ENCODE results near the gene OTOP3.

Gene OTOP3

DNA sequence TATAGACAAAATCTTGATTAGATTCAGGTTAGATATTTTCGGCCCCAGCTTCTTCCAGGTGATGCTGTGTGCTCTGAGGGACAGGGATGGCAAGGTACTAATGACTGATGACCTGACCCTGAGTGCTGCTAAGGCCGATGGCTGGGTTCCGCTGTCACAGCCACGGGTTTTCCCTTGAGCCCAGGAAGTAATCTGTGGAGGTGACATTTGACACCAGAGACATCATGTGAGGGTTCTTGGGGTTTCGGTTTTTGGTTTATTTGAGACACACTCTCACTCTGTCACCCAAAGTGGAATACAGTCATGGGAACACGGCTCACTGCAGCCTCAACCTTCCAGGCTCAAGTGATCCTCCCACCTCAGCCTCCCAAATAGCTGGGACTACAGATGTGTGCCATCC lies 9.8 kb downstream of the OTOP3 start (continued):
- TF ChIP-seq PPARA (CRISPR knock-in tag; IDR thresholded peaks at IDR 0.05; ENCODE audit: borderline replicate concordance): no peak
- TF ChIP-seq BACH2 (CRISPR knock-in tag; IDR thresholded peaks at IDR 0.05; ENCODE audit: borderline replicate concordance): no peak

DNA sequence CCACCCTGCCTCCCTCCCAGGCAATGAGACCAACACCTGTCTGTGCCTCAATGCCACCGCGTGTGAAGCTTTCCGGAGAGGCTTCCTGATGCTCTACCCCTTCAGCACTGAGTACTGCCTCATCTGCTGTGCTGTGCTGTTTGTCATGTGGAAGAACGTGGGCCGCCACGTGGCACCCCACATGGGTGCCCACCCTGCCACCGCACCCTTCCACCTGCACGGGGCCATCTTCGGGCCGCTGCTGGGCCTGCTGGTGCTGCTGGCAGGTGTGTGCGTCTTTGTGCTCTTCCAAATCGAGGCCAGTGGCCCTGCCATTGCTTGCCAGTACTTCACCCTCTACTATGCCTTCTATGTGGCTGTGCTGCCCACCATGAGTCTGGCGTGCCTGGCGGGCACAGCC lies 10.9 kb downstream of the OTOP3 start:
- no peak for ATAC-seq
- TF ChIP-seq SNAI2 (CRISPR knock-in tag; IDR thresholded peaks at IDR 0.05): no peak
- TF ChIP-seq, protein P1, sequence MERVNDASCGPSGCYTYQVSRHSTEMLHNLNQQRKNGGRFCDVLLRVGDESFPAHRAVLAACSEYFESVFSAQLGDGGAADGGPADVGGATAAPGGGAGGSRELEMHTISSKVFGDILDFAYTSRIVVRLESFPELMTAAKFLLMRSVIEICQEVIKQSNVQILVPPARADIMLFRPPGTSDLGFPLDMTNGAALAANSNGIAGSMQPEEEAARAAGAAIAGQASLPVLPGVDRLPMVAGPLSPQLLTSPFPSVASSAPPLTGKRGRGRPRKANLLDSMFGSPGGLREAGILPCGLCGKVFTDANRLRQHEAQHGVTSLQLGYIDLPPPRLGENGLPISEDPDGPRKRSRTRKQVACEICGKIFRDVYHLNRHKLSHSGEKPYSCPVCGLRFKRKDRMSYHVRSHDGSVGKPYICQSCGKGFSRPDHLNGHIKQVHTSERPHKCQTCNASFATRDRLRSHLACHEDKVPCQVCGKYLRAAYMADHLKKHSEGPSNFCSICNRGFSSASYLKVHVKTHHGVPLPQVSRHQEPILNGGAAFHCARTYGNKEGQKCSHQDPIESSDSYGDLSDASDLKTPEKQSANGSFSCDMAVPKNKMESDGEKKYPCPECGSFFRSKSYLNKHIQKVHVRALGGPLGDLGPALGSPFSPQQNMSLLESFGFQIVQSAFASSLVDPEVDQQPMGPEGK (CRISPR knock-in tag; IDR thresholded peaks at IDR 0.05; ENCODE audit: borderline replicate concordance): no peak
- no peak for TF ChIP-seq ZFP3 (CRISPR knock-in tag; IDR thresholded peaks at IDR 0.05)

DNA sequence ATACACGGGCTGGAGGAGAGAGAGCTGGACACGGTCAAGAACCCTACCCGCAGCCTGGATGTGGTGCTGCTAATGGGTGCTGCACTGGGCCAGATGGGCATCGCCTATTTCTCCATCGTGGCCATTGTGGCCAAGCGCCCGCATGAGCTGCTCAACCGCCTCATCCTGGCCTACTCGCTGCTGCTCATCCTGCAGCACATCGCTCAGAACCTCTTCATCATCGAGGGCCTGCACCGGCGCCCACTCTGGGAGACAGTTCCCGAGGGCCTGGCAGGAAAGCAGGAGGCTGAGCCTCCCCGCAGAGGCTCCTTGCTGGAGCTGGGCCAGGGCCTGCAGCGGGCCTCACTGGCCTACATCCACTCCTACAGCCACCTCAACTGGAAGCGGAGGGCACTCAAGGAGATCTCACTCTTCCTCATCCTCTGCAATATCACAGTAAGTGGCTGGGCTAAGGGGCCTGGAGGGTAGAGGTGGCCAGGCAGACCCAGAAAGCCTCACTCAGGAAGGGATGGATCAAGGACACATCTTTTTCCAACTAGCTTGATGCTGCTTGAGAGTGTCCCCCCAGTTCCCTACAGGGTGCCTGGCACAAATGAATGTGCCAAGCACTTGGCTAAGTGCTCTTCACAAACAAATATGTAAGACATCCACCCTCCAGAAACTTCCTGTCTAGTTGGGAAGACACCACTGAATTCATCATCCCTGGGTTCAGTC lies 11.5 kb downstream of the OTOP3 start:
- no peak for ATAC-seq
- TF ChIP-seq ZNF70 (CRISPR knock-in tag; IDR thresholded peaks at IDR 0.05) (no peak), ZNF8 (CRISPR knock-in tag; IDR thresholded peaks at IDR 0.05) (no peak), ZFP3 (CRISPR knock-in tag; IDR thresholded peaks at IDR 0.05) (no peak), ZC3H10 (CRISPR knock-in tag; IDR thresholded peaks at IDR 0.05) (no peak), ESRRG (CRISPR knock-in tag; IDR thresholded peaks at IDR 0.05) (no peak), OSR1 (CRISPR knock-in tag; IDR thresholded peaks at IDR 0.05) (no peak), PPARA (CRISPR knock-in tag; IDR thresholded peaks at IDR 0.05; ENCODE audit: borderline replicate concordance) (no peak), RARB (CRISPR knock-in tag; IDR thresholded peaks at IDR 0.05) (no peak), TCF4 (CRISPR knock-in tag; IDR thresholded peaks at IDR 0.05; ENCODE audit: borderline replicate concordance) (no peak), TOX (CRISPR knock-in tag; IDR thresholded peaks at IDR 0.05; ENCODE audit: borderline replicate concordance) (no peak), CSDC2 (CRISPR knock-in tag; IDR thresholded peaks at IDR 0.05) (no peak), ZFP30 (CRISPR knock-in tag; IDR thresholded peaks at IDR 0.05) (no peak)
- TF ChIP-seq, protein P2, sequence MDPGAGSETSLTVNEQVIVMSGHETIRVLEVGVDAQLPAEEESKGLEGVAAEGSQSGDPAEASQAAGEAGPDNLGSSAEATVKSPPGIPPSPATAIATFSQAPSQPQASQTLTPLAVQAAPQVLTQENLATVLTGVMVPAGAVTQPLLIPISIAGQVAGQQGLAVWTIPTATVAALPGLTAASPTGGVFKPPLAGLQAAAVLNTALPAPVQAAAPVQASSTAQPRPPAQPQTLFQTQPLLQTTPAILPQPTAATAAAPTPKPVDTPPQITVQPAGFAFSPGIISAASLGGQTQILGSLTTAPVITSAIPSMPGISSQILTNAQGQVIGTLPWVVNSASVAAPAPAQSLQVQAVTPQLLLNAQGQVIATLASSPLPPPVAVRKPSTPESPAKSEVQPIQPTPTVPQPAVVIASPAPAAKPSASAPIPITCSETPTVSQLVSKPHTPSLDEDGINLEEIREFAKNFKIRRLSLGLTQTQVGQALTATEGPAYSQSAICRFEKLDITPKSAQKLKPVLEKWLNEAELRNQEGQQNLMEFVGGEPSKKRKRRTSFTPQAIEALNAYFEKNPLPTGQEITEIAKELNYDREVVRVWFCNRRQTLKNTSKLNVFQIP (CRISPR knock-in tag; IDR thresholded peaks at IDR 0.05; ENCODE audit: borderline replicate concordance, low read depth): no peak
- TF ChIP-seq, protein P1 (CRISPR knock-in tag; IDR thresholded peaks at IDR 0.05; ENCODE audit: borderline replicate concordance): no peak
- TF ChIP-seq, protein P3, sequence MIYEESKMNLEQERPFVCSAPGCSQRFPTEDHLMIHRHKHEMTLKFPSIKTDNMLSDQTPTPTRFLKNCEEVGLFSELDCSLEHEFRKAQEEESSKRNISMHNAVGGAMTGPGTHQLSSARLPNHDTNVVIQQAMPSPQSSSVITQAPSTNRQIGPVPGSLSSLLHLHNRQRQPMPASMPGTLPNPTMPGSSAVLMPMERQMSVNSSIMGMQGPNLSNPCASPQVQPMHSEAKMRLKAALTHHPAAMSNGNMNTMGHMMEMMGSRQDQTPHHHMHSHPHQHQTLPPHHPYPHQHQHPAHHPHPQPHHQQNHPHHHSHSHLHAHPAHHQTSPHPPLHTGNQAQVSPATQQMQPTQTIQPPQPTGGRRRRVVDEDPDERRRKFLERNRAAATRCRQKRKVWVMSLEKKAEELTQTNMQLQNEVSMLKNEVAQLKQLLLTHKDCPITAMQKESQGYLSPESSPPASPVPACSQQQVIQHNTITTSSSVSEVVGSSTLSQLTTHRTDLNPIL (CRISPR knock-in tag; IDR thresholded peaks at IDR 0.05; ENCODE audit: low read depth): no peak

DNA sequence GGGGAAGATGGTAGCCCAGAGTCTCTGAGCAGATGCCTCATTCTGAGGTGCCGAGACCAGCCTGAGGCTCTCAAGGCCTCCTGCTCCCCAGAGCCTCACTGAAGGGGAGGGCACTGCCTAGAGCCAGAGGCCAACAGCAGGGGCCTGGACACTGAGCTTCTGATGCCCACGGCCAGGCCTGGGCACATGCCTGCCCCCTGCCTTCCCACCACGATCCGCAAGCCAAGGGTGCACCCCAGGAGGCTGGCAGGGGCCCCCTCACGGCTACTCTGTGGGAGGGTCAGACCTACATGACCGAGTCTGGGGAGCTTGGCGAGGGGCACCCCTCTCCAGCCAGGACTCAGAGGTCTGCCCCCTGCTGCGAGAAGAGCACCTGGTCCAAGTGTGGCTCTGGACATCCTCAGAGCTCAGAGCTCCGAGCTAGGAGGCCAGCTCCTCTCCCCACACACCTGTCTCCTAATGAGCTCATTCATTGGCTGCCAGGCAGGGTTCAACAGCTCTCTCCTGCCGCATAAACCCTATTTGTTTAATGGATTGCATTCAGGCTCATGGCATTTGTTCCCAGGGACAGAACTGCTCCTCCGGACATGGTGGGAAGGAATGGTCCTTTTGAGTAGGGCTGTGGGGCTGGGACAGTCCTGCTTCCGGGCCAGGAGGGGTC lies 13.9 kb downstream of the OTOP3 start:
- ATAC-seq: peak; percentile 15; the same call in 1 of the 3 replicates
- TF ChIP-seq ARNTL (CRISPR knock-in tag; IDR thresholded peaks at IDR 0.05; ENCODE audit: borderline replicate concordance, low read depth) (no peak), ZNF8 (CRISPR knock-in tag; IDR thresholded peaks at IDR 0.05) (no peak), TCF4 (CRISPR knock-in tag; IDR thresholded peaks at IDR 0.05; ENCODE audit: borderline replicate concordance) (no peak), ZC3H10 (CRISPR knock-in tag; IDR thresholded peaks at IDR 0.05) (no peak), SNAI2 (CRISPR knock-in tag; IDR thresholded peaks at IDR 0.05) (no peak), ZNF565 (CRISPR knock-in tag; conservative IDR thresholded peaks at IDR 0.05; ENCODE audit: low read depth) (no peak)
- TF ChIP-seq, protein P2 (CRISPR knock-in tag; IDR thresholded peaks at IDR 0.05; ENCODE audit: borderline replicate concordance, low read depth): no peak
- TF ChIP-seq, protein P3 (CRISPR knock-in tag; IDR thresholded peaks at IDR 0.05; ENCODE audit: low read depth): no peak
